ENCODE measurements around the gene CSNK2A3.

CSNK2A3 gene

GRCh38 chr11:11336664-11337063 is 16.4 kb downstream of the CSNK2A3 start:
- TF ChIP-seq, protein P1, sequence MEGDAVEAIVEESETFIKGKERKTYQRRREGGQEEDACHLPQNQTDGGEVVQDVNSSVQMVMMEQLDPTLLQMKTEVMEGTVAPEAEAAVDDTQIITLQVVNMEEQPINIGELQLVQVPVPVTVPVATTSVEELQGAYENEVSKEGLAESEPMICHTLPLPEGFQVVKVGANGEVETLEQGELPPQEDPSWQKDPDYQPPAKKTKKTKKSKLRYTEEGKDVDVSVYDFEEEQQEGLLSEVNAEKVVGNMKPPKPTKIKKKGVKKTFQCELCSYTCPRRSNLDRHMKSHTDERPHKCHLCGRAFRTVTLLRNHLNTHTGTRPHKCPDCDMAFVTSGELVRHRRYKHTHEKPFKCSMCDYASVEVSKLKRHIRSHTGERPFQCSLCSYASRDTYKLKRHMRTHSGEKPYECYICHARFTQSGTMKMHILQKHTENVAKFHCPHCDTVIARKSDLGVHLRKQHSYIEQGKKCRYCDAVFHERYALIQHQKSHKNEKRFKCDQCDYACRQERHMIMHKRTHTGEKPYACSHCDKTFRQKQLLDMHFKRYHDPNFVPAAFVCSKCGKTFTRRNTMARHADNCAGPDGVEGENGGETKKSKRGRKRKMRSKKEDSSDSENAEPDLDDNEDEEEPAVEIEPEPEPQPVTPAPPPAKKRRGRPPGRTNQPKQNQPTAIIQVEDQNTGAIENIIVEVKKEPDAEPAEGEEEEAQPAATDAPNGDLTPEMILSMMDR (conservative IDR thresholded peaks at IDR 0.05; ENCODE audit: low read depth, low read length), result no peak
- no peak overlapping the region for H3K4me3 ChIP-seq (IDR thresholded peaks at IDR 0.05; ENCODE audit: insufficient read depth, low read depth, low read length)

DNA sequence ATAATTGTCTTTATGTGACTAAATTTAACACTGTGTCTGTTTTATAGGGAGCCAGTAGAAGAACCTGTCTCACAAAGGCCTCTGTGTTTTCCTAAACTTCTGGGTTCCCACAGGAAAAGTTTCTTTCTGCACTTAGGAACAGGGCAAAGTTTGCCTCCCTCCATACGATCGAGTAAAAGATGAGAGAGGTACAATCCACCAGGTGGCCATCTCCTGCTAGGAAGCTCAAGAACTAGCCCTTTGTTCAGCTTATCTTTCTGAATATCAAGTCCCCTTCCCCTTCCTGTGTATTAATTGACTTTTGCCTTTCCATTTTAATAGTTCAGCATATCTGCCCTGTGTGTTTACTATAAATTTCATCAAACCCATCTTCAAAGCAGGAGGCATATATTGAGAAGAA is 18.0 kb downstream of the CSNK2A3 start:
- no peaks in the 10 kb centered on the region for H4K20me1 ChIP-seq (ENCODE audit: insufficient read depth)
- no peak overlapping the region for H3K4me3 ChIP-seq (IDR thresholded peaks at IDR 0.05; ENCODE audit: insufficient read depth, low read depth, low read length)
- no peak overlapping the region for H3K27ac ChIP-seq
- no peak overlapping the region for H3K4me2 ChIP-seq
- H3K4me1 ChIP-seq (ENCODE audit: low read depth, poor library complexity, severe bottlenecking), result no peaks in the 10 kb centered on the region
- no peaks in the 10 kb centered on the region for H3K79me2 ChIP-seq (ENCODE audit: insufficient read depth, low read depth)
- H2AFZ ChIP-seq (ENCODE audit: low read depth), result no peak overlapping the region
- TF ChIP-seq, protein P1 (conservative IDR thresholded peaks at IDR 0.05; ENCODE audit: low read depth, low read length), result no peak
- H3K36me3 ChIP-seq (ENCODE audit: insufficient read depth), result no peaks in the 10 kb centered on the region
- no peaks in the 10 kb centered on the region for H3K27me3 ChIP-seq (ENCODE audit: insufficient read depth, low read depth)
- no peak overlapping the region for H3K9ac ChIP-seq

More at GRCh38 chr11:11336664-11337063, 16.4 kb downstream of the CSNK2A3 start:
- no peaks in the 10 kb centered on the region for H3K79me2 ChIP-seq (ENCODE audit: insufficient read depth, low read depth)
- H4K20me1 ChIP-seq (ENCODE audit: insufficient read depth), result no peaks in the 10 kb centered on the region
- H3K36me3 ChIP-seq (ENCODE audit: insufficient read depth), result no peaks in the 10 kb centered on the region
- H3K4me2 ChIP-seq, result no peak overlapping the region
- H3K27ac ChIP-seq, result no peak overlapping the region
- no peaks in the 10 kb centered on the region for H3K27me3 ChIP-seq (ENCODE audit: insufficient read depth, low read depth)
- H3K9ac ChIP-seq, result no peak overlapping the region
- no peaks in the 10 kb centered on the region for H3K4me1 ChIP-seq (ENCODE audit: low read depth, poor library complexity, severe bottlenecking)
- no peak overlapping the region for H2AFZ ChIP-seq (ENCODE audit: low read depth)

- no peaks in the 10 kb centered on the region for H3K4me1 ChIP-seq (ENCODE audit: low read depth, poor library complexity, severe bottlenecking)
- no peaks in the 10 kb centered on the region for H3K36me3 ChIP-seq (ENCODE audit: insufficient read depth)
- H3K4me3 ChIP-seq (IDR thresholded peaks at IDR 0.05; ENCODE audit: insufficient read depth, low read depth, low read length), result no peak overlapping the region
- H2AFZ ChIP-seq (ENCODE audit: low read depth), result no peak overlapping the region
- H4K20me1 ChIP-seq (ENCODE audit: insufficient read depth), result no peaks in the 10 kb centered on the region
- TF ChIP-seq, protein P1 (conservative IDR thresholded peaks at IDR 0.05; ENCODE audit: low read depth, low read length), result no peak
- no peak overlapping the region for H3K9ac ChIP-seq
- H3K27me3 ChIP-seq (ENCODE audit: insufficient read depth, low read depth), result no peaks in the 10 kb centered on the region
- H3K79me2 ChIP-seq (ENCODE audit: insufficient read depth, low read depth), result no peaks in the 10 kb centered on the region
- H3K4me2 ChIP-seq, result no peak overlapping the region
- no peak overlapping the region for H3K27ac ChIP-seq
Observed at GRCh38 chr11:11334607-11335006, 18.4 kb downstream of the CSNK2A3 start.

- Histone ChIP-seq H3K4me1 (ENCODE audit: low read depth, poor library complexity, severe bottlenecking) (no peaks in the 10 kb centered on the region), H3K27ac (no peak overlapping the region), H2AFZ (ENCODE audit: low read depth) (no peak overlapping the region), H3K27me3 (ENCODE audit: insufficient read depth, low read depth) (no peaks in the 10 kb centered on the region), H3K4me3 (IDR thresholded peaks at IDR 0.05; ENCODE audit: insufficient read depth, low read depth, low read length) (no peak overlapping the region), H3K36me3 (ENCODE audit: insufficient read depth) (no peaks in the 10 kb centered on the region), H3K4me2 (no peak overlapping the region), H3K79me2 (ENCODE audit: insufficient read depth, low read depth) (no peaks in the 10 kb centered on the region), H4K20me1 (ENCODE audit: insufficient read depth) (no peaks in the 10 kb centered on the region), H3K9ac (no peak overlapping the region)
- TF ChIP-seq, protein P1 (conservative IDR thresholded peaks at IDR 0.05; ENCODE audit: low read depth, low read length), result no peak
Observed at GRCh38 chr11:11332141-11332710, 20.8 kb downstream of the CSNK2A3 start.

Measured in KMS-11 (cell line).